Stimulated activated CD8-positive, alpha-beta memory T cell treated with anti-CD3 and anti-CD28 coated beads, Interleukin-12 subunit alpha, Interleukin-12 subunit beta, amount 100 ng/mL, for 1 hour (primary cell): ENCODE measurements around the gene PPP4R1.

Experiments
- DNase-seq: peaks from one replicate; pipeline ENCODE4 v3.0.0-alpha.2; 2020; ENCODE audit warnings: low read depth

PPP4R1 gene

DNA sequence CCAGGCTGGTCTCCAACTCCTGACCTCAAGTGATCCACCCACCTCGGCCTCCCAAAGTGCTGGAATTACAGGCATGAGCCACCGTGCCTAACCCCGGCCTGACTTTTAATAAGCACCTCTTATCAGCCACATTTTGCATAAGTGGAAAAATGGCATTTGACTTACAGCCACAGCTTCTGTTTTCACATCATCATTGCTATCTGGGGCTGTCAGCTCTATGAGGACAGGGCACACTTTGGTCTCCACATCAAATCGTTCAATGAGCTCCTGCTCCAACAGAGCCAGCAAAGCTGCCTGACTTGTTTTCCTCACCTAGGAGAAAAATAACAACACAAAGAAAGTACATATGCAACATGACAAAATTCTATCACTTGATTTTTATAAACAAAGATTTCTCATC is 26.4 kb downstream of the PPP4R1 start:
- DNase-seq = no peak

DNA sequence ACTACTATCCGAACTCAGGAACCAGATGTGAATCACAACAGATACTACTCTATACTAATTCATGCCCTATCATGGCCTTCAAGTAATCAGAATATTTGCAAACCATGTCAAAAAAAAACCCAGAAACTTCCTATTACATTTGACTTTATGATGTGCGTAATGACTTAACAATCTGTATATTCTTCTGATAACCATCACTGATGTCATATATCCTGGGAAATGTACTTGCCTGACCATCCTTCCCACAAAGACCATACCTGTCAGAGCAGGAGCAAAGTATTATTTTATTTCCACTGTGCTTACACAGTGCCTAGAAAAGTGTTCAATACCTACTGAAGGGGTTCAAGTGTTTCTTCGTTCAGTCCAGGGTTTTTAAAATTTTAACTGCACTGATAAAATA is 27.5 kb downstream of the PPP4R1 start:
- DNase-seq = no peak

DNA sequence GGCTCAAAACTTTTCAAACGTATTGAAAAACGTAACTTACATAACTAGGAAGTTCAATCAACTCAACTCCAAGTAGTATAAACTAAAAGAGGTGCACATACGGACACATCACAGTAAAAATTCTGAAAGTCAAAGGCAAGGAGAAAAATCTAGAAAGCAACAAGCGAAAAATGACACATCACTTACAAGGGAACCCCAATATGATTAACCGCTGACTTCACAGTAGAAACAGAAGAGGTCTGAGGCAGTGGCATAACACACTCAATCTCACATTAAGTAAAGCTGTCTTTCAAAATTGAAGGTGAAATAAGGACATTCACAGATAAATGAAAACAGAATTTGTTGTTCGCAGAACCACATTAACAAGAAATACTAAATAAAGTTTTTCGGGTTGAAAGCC is 32.7 kb downstream of the PPP4R1 start:
- no peak for DNase-seq

DNA sequence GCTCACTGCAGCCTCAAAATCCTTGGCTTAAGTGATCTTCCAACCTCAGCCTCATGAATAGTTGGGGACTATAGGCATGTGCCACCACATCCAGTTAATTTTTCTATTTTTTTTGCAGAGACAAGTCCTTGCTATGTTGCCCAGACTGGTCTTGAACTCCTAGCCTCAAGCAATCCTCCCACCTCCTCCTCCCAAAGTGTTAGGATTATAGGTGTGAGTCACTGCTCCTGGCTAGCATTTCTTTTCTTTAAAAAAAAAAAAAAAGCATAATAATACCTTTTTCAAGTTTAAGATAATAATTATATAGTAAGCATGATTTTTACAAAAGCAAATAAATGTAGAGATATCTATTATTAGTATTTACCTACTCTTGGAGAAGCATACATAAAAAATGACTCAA is 36.1 kb downstream of the PPP4R1 start:
- no peak for DNase-seq

DNA sequence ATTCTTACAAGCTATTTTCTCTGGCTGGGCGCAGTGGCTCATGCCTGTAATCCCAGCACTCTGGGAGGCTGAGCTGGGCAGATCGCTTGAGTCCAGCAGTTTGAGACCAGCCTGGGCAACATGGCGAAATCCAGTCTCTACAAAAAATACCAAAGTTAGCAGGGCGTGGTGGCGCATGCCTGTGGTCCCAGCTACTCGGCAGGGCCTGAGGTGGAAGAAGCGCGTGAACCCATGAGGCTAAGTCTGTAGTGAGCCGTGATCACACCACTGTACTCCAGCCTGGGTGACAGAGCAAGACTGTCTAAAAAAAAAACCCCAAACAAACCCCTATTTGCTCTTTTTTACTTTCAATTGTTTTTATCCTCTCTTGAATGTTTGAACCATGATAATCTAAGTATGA is 37.0 kb downstream of the PPP4R1 start:
- no peak for DNase-seq

DNA sequence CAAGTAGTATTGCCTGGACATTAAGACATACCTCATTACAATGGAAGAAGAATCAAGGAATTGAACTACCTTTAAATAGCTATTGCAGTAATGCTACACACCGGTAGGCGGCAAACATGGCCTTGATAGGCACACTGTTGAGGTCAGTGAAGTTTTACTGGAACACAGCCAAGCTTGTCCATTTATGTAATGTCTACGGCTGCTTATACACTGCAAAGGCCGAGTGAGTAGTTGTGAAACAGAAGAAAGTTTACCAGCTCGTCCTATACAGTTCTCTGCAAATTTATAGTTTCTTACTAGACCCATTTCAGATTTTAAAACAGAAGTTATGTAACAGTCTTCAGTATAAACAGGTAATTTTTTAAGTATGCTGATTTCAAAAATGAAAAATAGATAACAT is 38.8 kb downstream of the PPP4R1 start:
- DNase-seq = no peak

DNA sequence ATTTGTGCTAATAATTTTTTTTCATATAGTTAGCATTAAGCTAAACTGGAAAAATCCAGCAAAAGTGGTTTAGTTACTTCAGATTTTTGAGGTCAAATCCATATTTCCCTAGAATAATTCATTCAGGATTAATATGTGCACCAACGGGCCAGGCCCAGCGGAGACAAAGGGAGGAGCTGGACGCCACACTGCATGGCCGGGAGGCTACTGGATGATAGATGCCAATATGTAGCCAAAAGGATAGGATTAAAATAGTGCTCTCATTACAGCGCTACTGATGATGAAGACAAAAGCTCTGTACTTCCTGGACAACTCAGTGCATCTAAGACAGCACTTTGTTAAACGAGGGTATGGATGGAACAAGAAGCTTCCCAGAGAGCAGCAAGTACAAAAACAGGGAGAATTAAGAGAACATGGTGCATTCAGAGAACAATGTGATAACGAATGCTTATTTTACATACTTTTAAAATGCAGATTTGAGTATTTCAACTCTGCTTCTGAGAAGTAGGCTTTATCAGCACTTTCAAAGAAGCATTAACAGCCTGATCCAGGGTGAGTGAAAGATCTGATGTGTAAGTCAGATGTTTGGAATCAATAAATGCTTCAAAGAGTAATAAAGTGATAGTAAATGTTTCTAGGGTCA is 39.8 kb downstream of the PPP4R1 start:
- no peak for DNase-seq

DNA sequence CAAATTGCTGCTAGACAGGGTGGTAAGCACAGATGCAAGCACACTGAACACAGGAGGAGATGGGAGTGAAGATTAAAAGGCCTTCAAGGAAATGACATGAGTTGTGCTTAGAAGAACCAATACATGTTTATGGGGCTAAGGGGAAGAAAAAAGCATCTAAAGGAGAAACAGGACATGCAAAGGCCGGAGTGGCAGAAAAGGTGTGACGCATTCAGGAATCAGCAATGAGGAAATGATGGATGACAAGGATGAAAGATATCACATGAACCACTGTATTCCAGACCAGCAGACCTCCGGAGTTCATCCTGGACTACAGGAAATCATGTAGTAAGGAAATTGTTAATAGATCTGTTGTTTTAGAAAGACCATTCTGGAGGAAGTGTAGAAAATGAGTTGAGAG is 42.8 kb downstream of the PPP4R1 start:
- no peak for DNase-seq

DNA sequence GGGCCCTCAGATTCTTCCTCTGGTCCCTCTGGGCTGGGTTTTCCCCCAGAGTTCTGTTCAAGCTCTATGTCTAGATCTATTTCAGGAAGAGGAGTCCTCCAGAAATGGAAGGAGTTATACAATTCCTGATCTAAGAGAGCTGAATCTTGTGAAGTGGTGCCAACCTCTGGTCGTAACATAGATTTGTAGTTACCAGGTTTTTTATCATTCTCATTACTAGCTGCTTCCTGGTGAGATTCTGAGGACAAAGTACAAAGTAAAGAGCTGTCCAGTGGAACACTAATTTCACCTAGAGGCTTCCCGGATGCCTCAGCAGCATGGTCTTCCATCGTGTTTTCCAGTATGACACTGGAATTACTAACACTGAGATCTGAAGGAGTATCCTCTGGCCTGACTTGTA is 44.1 kb downstream of the PPP4R1 start:
- DNase-seq = no peak

DNA sequence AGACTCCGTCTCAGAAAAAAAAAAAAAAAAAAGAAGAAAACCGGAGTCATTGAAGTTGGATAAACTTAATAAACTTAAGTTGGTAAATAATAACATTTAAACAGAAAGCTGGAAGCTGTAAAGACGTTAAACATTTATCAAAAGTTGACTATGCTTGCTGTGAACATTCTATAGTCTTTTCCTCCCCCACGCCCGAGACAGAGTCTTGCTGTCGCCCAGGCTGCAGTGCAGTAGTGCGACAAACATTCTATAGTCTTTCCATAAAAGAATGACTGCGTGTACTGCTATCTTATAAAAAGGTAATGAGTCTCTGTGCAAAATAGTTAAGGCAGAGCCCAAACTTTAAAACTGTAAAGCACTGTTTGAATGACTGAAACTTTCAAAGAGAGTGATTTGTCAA is 45.2 kb downstream of the PPP4R1 start:
- no peak for DNase-seq

DNA sequence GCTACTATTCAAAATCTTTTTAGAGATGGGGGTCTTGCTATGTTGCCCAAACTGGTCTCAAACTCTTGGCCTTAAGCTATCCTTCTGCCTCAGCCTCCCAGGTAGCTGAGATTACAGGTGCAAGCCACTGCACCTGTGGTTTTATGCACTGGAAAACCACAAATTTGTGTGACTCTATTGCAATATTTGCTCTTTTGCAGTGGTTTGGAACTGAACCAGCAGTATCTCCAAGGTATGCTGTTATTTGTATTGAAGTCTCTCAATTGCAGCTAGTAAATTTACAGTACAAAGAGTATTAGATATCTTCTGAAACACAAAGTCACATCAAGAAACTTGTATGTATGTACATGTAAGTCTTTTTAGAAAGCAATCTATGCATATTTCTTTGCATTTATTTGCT is 46.2 kb downstream of the PPP4R1 start:
- DNase-seq = no peak

DNA sequence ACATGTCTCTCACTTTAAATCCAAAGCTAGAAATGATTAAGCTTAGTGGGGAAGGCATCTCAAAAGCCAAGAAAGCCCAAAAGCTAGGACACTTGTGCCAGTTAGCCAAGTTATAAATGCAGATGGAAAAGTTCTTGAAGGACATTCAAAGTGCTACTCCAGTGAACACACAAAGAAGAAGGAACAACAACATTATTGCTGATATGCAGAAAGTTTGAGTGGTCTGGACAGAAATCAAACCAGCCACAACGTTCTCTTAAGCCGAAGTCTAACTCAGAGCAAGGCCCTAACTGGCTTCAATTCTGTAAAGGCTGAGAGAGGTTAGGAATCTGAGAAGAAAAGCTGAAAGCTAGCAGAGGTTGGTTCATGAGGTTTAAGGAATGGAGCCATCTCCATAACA is 49.0 kb downstream of the PPP4R1 start:
- DNase-seq = no peak

DNA sequence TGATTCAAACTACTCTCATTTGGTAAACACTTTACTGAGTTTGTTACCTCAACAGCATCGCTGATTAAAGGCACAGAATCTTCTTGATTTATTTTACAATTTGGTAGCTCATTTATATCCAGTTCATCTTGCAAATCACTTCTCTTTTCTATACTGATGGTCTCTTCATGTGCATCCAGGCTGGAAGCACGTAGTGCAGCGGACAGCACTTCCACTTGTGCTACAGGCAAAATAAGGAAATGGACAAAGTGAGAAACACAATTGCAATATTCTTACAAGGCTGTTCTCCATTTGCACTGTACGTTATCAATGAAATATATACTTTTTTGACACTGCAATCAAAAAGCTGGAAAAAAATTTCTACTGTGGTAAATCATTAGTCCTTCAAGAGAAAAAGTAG is 51.0 kb downstream of the PPP4R1 start:
- no peak for DNase-seq

DNA sequence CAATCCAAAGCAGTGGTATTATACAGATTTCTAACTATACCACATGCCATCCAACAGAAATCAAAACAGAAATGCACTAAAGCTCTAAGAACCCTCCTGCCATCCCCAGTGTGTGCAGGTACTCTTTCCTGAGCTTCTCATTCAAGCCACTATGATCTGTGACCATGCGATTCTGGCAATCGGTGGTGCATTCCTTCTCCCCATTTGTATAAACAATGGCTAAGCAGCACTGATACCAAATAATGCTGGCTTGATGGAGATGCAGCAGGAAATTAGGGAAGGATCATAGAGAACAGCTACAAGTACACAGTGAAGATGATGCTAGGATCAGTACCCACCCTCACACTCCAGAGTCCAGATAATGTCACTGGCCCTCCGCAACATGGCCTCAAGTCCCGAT is 51.8 kb downstream of the PPP4R1 start:
- no peak for DNase-seq

DNA sequence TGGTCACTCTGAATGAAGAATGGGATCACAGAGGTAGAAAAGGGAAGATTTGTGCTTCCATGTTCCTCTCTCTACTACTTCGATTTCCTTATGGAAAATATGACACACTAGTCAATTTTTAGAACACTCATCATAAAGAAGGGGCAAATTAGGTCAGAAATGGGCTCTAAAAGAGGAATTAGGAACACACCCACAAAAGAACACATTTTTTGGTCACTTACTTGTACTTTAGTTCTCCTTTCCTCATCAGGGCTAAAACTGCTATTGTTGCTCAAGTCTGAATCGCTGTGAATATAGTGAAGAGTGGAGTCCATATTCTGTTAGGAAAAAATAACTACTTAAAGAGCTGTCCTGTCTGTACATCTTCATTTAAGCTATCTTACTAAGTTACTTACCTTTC is 52.6 kb downstream of the PPP4R1 start:
- DNase-seq = no peak

DNA sequence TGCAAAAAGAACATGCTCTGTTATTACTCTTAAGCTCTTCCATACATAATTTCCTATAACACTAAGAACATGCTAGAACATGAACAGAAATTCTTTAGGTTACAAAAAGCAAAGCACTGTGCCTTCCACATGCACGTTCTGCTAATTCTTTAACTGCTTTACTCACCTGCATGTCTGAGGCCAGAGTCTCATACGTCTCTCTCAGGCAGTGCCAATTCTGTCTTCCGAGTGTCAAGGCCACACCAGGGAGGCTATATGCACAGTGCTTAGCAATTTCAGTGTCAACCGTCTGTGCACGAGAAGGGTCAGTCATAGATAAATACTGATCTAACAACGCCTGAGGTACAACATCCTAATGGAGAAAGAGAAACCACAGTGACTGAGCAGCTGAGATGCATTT is 55.1 kb downstream of the PPP4R1 start:
- DNase-seq = no peak

DNA sequence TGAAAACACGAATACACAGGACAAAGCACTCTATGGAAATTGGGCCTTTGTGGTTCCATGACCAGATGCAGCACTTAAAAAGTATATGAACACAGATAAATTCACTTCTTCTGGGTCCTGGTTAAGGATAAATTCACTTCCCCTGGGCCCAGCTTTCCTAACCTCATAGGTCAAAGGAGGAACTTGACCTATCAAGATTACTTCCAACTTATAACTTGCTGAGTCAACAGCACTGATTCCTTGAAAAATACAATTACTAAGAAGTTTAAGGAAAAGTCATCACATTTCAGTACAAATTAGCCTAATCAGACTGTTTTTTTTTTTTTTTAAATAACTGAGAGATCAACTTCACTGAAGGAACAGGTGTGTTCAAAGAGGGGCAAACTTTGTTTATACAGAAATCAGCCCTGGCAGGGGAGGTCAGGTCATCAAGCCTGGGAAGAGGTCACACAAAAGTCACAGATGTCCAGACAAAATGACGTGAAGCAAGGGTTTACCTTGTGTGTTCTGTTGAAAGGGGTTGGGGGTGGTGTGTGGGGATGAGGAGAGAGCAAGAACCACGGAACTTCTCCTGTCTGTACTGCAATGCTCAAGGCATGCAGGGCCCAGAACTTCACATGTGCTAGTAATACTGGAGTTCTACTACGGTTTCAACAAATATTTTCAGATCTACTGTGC is 55.8 kb downstream of the PPP4R1 start:
- DNase-seq = no peak

DNA sequence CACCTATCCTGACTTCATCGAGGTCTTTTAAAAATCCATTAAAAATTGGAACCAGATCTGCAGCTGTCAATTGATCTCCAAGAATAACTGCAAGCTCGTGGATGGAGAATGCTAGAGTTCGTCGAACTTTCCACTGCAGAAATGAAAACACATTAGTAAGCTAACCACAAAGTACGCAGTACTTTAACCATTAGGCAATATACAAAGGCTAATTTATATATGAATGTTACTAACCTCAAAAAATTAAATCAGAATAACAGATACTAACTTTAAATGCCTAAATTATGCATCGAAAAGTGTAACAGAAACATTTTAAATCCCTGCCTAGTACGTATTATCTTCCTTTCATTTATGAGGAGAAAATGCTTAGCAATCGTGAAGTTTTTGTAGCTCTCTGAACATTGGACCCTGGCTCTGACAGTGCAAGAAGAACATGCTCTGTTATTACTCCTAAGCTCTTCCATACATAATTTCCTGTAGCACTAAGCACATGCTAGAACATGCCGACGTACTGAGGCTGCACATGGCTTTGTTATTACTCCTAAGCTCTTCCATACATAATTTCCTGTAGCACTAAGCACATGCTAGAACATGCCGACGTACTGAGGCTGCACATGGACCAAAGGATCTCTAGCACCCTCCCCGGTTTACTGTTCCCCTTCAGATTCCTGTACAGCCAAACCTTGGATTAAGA is 57.0 kb downstream of the PPP4R1 start:
- DNase-seq = no peak

DNA sequence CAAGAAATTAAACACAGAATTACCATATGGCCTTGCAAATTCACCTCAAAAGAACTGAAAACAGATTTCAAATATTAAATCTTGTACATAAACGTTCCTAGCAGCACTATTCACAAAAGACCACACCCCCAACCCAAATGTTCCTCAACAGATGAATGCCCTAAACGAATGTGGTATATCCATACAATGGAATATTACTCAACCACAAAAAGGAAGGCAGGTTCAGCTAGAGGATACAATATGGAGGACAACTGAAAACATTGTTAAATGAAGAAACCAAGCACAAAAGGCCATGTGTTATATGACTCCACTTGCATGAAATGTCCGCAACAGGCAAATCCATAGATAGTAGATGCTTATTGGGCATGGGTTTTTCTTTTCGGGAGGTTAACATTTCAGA is 61.7 kb downstream of the PPP4R1 start:
- DNase-seq = no peak

DNA sequence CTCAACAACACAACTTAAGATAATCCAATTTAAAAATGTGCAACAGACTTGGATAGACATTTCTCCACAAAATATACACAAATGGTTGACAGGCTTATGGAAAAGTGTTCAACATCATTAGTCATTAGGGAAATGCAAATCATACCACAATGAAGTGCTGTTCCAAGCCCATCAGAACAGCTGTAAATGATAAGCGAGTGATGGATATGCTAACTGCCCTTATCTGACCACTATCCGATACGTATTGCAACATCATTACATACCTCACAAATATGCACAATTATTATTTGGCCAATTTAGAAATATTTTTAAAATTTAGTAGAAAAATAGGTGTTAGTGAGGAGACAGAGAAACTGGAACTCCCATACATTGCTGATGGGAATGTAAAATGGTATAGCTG is 62.2 kb downstream of the PPP4R1 start:
- no peak for DNase-seq

DNA sequence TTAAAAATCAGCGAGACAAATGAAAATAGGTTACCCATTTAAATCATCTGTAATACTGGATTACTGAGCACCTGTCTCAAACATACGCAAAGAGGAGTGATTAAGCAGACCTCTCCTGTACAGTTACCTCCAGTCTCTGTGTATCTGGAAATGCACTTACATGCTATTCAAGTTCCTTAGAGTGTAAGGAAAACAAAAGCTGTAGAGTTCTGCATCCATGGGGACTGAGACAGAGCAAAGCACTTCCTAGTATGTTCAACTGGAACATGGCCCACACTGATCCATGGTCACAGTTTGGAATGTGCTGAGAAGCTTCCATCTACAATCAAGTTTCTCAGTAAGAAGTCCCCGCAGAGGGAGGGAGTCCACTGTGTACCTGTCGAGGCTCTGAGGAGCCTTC is 63.9 kb downstream of the PPP4R1 start:
- DNase-seq = no peak

DNA sequence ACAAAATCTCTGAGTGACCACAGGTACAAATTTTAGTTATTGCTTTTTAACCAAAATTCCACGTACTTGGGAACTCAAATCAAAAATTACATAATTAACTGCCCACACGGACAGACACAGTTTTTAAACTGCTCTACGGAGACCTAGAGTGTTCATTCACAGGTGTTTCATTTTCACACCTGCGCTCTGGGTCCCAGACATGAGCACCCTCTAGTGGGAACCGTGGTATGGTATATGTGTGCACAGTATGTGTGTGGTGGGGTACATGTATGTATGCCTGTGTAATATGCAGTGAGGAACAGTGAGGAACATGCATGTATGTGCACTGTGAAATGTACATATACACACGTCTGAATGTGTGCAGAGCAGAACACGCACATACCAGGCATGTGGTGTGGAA is 65.0 kb downstream of the PPP4R1 start:
- DNase-seq = no peak

DNA sequence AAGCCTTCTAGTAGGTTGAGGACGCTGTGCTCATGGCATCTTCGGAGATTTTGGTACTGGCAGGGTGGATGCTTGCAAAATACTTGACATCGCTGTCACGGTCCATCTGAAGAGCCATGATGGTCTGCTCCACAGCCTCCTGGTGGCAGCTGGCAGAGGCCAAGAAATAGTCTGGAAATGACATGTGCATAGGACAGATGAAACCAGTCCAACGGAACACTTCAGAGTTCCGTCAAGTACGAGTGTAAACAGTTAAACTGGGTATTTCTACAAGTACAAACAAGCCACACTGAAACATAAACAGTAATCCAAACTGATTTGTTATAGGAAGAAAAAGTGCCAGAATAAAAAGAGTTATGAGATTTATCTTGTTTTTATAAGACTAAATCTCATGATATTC is 66.6 kb downstream of the PPP4R1 start:
- no peak for DNase-seq

DNA sequence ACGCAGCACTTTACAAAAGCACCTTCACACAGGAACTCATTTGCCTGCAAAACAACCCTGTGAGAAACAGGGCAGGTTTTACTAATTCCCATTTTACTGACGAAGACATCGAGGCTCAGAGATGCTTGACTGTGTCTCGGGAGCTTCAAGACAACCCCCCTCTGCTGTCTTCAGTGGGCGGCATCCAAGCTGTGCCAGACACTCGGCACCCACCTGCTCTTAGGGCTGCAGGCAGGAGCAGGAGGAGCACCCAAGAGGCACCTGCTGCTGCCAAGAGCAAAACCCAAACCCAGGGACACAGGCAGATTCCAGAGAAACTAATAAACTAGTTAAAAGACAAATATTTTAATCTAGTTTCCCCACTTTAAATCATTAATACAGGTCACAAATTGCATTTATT is 67.9 kb downstream of the PPP4R1 start:
- no peak for DNase-seq
